H1 (cell line): ENCODE data around the gene PTPA. TPM values are rescaled to one million over a fixed set of nuclear protein-coding genes. Genes with fewer than 3 reads are reported as not detected.
A peak's percentile ranks its signal among the peaks of the same experiment; 100 is the strongest.

Source experiments
- ASH2L ChIP-seq: fragments of 200-600, 300-600 bp; sonication (generic); IDR thresholded peaks from one replicate; pipeline ENCODE4 v1.7.1; 2017; ENCODE audit warnings: low read length
- ATF3 ChIP-seq: IDR thresholded peaks from 2 replicates; pipeline ENCODE4 v1.6.1; 2011; ENCODE audit warnings: low read depth, mild to moderate bottlenecking, low read length; ENCODE audit not compliant: insufficient read depth
- BACH1 ChIP-seq: IDR thresholded peaks from 2 replicates; pipeline ENCODE4 v1.6.1; 2012; ENCODE audit warnings: low read length, improper control_type of control experiment
- BCL11A ChIP-seq, 2 experiments: IDR thresholded peaks; one replicate each; pipeline ENCODE4 v1.6.1; 2011; ENCODE audit warnings: low read depth in 2 of 2, low read length in 2 of 2, mild to moderate bottlenecking in 2 of 2
- BRCA1 ChIP-seq: IDR thresholded peaks from 2 replicates; pipeline ENCODE4 v1.6.1; 2012; ENCODE audit warnings: low read depth, low read length, improper control_type of control experiment
- CBX8 ChIP-seq: fragments of 300-800, 300-1000 bp; sonication (generic); IDR thresholded peaks from 2 replicates; pipeline ENCODE4 v1.7.1; 2016; ENCODE audit warnings: low read depth, low read length, borderline replicate concordance
- CREB1 ChIP-seq: IDR thresholded peaks from 2 replicates; pipeline ENCODE4 v1.6.1; 2012; ENCODE audit warnings: inconsistent platforms
- FOSL1 ChIP-seq: IDR thresholded peaks from 2 replicates; pipeline ENCODE4 v1.6.1; 2011; ENCODE audit warnings: mild to moderate bottlenecking, low read depth, low read length, moderate library complexity; ENCODE audit not compliant: insufficient read depth
- GTF2F1 ChIP-seq: IDR thresholded peaks from 2 replicates; pipeline ENCODE4 v1.6.1; 2012; ENCODE audit warnings: low read depth, low read length, improper control_type of control experiment, borderline replicate concordance
- HDAC2 ChIP-seq, 2 experiments: fragments of 300-600 bp in 1 of 2; sonication (generic) in 1 of 2; IDR thresholded peaks; 2 replicates each; pipeline ENCODE4 v1.6.1; 2011 to 2012; ENCODE audit warnings: low read depth in 2 of 2, low read length in 2 of 2, mild to moderate bottlenecking in 2 of 2, moderate library complexity in 2 of 2, borderline replicate concordance in 1 of 2, inconsistent platforms in 1 of 2
- KDM5A ChIP-seq: fragments of 200-600 bp; IDR thresholded peaks from 2 replicates; pipeline ENCODE4 v1.7.1; 2012; ENCODE audit warnings: mild to moderate bottlenecking, low read length, inconsistent platforms, mixed read lengths
- NANOG ChIP-seq: IDR thresholded peaks from 2 replicates; pipeline ENCODE4 v1.6.1; 2011; ENCODE audit warnings: low read length, low read depth, mild to moderate bottlenecking, inconsistent platforms; ENCODE audit not compliant: insufficient read depth, poor library complexity, severe bottlenecking
- NRF1 ChIP-seq: IDR thresholded peaks from 2 replicates; pipeline ENCODE4 v1.6.1; 2011; ENCODE audit warnings: mild to moderate bottlenecking, low read depth, low read length, improper control_type of control experiment
- RXRA ChIP-seq: IDR thresholded peaks from 2 replicates; pipeline ENCODE4 v1.6.1; 2011; ENCODE audit warnings: low read depth, mild to moderate bottlenecking, low read length, moderate library complexity; ENCODE audit not compliant: insufficient read depth
- SAP30 ChIP-seq: fragments of 300-600 bp; sonication (generic); IDR thresholded peaks from 2 replicates; pipeline ENCODE4 v1.7.1; 2012; ENCODE audit warnings: low read length, moderate library complexity, mild to moderate bottlenecking, inconsistent platforms; ENCODE audit not compliant: insufficient read depth, insufficient replicate concordance
- SIN3A ChIP-seq, 2 experiments: IDR thresholded peaks in 1 of 2; conservative IDR thresholded peaks in 1 of 2; 2 replicates each; pipeline ENCODE4 v1.6.1; 2011 to 2012; ENCODE audit warnings: low read length in 2 of 2, improper control_type of control experiment in 1 of 2, low read depth in 1 of 2, mild to moderate bottlenecking in 1 of 2
- SIX5 ChIP-seq: IDR thresholded peaks from 2 replicates; pipeline ENCODE4 v1.6.1; 2011; ENCODE audit warnings: mild to moderate bottlenecking, low read depth, low read length
- SP1 ChIP-seq: IDR thresholded peaks from 2 replicates; pipeline ENCODE4 v1.6.1; 2011; ENCODE audit warnings: low read depth, low read length
- SRF ChIP-seq: IDR thresholded peaks from 2 replicates; pipeline ENCODE4 v1.6.1; 2011; ENCODE audit warnings: mild to moderate bottlenecking, low read depth, low read length, moderate library complexity
- TEAD4 ChIP-seq: IDR thresholded peaks from 2 replicates; pipeline ENCODE4 v1.6.1; 2012; ENCODE audit warnings: low read depth, low read length, inconsistent platforms, mixed read lengths
- polyA plus RNA-seq, 7 experiments: library from polyadenylated mRNA; depleted of rRNA in 3 of 7; stranded (reverse) in 5 of 7; unstranded in 2 of 7; fragments of >200 nt in 5 of 7; fragments of 200-250 nt in 2 of 7; gene quantifications; 1 replicate in 5 of 7; 2 replicates in 1 of 7; 4 replicates in 1 of 7; pipeline versions ENCODE4 v1.2.1 to v1.2.3, GENCODE V29; 2011 to 2013; ENCODE audit warnings: missing spikeins in 2 of 7, mixed read lengths in 2 of 7
- total RNA-seq: library from RNA; stranded (reverse); fragmentation: NEBNext Ultra II Directional; extraction: Animal tissue kit (Norgen Biotek cat#: 25700); gene quantifications from 2 replicates; pipeline ENCODE4 v1.2.1, GENCODE V29; 2021
- TF ChIP-seq, protein P1 (sequence below): IDR thresholded peaks from 2 replicates; pipeline ENCODE4 v1.6.1; 2011; ENCODE audit warnings: low read length, improper control_type of control experiment

The PTPA gene
- total and polyA plus RNA-seq, 2 of the 8 experiments (the other 6 are each of a cell fraction or from before 2014, with no cell fraction given): 114 to 145 TPM

DNA sequence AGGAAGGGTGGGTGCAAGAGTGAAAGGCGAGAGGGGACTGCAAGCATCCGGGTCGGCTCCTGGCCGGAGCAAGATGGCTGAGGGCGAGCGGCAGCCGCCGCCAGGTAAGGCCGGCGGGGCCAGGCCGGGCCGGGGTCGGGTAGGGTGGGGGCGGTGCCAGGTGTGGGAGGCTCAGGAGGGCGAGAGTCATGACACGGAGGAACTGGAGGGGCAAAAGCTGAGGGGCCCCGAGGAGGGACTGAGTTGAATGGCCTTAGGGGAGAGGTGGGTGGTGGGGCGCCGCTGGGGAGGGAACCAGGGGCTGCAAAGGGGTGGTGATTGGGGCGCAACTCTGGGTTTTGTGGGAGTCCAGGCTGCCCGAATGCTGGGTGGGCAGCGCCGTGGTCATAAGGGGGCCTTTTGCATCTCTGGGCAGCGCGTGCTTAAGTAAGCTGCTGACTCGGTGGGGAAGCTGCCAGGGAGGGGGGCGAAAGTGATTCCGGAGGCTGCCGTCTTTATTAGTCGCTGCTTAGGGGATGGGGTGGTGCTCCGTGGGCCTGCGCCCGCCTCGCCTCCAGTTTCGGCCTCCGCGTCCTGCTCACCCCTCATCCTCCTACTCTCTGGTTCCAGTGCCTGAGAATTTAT lies 425 bp downstream of the PTPA start (continued):
- no peak for TF ChIP-seq RXRA
- no peak for TF ChIP-seq CREB1
- TF ChIP-seq BCL11A (IDR thresholded peaks at IDR 0.05; ENCODE audit: low read depth in 2 of 2, low read length in 2 of 2): no peak
- TF ChIP-seq, protein P1, sequence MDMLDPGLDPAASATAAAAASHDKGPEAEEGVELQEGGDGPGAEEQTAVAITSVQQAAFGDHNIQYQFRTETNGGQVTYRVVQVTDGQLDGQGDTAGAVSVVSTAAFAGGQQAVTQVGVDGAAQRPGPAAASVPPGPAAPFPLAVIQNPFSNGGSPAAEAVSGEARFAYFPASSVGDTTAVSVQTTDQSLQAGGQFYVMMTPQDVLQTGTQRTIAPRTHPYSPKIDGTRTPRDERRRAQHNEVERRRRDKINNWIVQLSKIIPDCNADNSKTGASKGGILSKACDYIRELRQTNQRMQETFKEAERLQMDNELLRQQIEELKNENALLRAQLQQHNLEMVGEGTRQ: no peak
- no peak for TF ChIP-seq SIX5
- TF ChIP-seq SAP30: no peak
- TF ChIP-seq ATF3: no peak
- no peak for TF ChIP-seq BRCA1
- TF ChIP-seq ASH2L: peak; percentile 83
- TF ChIP-seq CBX8: no peak
- no peak for TF ChIP-seq SP1
- 0 out of 4 replicates have a peak, but pooled peaks of 1 of the 2 experiments have one; percentile 43 for TF ChIP-seq HDAC2 (IDR thresholded peaks at IDR 0.05; ENCODE audit: borderline replicate concordance in 1 of 2, low read depth in 2 of 2, low read length in 2 of 2)
- TF ChIP-seq KDM5A: 0 out of 2 replicates have a peak, but pooled peaks have one; percentile 33
- no peak for TF ChIP-seq SIN3A (conservative IDR thresholded peaks at IDR 0.05 in 1 of 2, IDR thresholded peaks at IDR 0.05 in 1 of 2; ENCODE audit: low read depth in 1 of 2, low read length in 2 of 2)
- no peak for TF ChIP-seq FOSL1
- no peak for TF ChIP-seq NRF1
- no peak for TF ChIP-seq BACH1
- no peak for TF ChIP-seq NANOG
- TF ChIP-seq GTF2F1: no peak
- no peak for TF ChIP-seq SRF
- TF ChIP-seq TEAD4: no peak
